HG03442 (cell line): Measurements from ENCODE around the gene NDFIP1.

Source experiments
- ATAC-seq: cut with Tn5 transposase; IDR thresholded peaks from one replicate; pipeline ENCODE4 v1.9.1; 2021; ENCODE audit warnings: mild to moderate bottlenecking, moderate library complexity; ENCODE audit not compliant: unreplicated experiment

NDFIP1 gene

GRCh38 chr5:142091012-142091411 lies 17.6 kb upstream of the NDFIP1 start:
- ATAC-seq, result no peak

DNA sequence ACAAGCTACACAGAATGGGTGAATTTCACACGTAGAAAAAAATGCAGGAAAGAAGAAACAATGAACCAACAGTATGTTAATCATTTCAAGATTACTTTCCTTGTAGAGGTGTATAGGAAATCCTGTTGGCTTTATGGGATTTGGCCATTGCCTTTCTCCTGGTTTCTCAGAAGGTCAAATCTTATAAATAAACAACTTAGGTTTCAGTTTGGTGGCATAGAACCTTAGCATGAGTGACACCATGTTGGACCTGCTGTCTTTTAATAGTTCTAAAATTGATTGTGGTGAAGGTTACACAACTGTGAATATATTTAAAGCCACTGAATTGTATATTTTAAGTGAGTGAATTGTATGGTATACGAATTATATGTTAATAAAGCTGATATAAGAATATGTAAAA lies 16.7 kb upstream of the NDFIP1 start:
- ATAC-seq, result no peak

- no peak for ATAC-seq
These were observed 13.5 kb upstream of the NDFIP1 start for GRCh38 chr5:142095035-142095434.

- no peak for ATAC-seq
These were observed 12.8 kb upstream of the NDFIP1 start for GRCh38 chr5:142095651-142096330.

- ATAC-seq, result no peak
These were observed 12.2 kb upstream of the NDFIP1 start for GRCh38 chr5:142096382-142096781.

- ATAC-seq, result no peak
These were observed 10.9 kb upstream of the NDFIP1 start for GRCh38 chr5:142097681-142098080.

DNA sequence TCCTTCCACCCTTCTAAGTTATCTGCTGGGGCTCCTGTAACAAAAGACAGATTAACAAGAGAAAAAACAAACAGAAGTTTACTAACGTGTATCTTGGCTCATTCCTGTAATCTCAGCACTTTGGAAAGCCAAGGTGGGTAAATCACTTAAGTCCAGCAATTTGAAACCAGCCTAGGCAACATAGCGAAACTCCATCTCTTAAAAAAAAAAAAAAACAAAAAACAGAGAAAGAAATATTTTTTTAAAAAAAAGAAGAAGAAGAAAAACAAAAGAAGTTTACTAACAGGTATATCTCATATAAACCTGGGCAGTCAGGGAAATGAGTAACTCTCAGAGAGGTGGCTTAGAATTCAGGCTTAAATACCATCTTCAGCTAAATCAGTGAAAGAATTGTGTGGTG lies 10.3 kb upstream of the NDFIP1 start:
- no peak for ATAC-seq

DNA sequence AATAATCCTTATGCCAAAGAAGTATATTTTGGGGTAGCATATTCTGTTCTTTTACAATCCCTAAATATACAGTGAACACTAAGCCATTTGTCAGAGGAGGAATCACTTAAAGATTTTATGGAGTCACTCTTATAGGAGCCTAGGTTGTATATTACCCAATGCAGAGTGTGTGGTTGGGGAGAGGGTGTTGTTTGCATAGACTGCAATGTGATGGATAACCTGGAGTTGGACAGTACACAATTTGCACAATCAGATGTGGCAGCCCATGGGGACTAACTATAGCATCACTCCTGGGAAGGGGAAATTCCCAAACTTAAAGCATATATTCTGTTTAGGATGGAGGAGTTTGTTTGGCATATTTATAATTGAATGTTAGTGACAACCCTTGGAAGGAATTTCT lies 9.6 kb upstream of the NDFIP1 start:
- no peak for ATAC-seq

DNA sequence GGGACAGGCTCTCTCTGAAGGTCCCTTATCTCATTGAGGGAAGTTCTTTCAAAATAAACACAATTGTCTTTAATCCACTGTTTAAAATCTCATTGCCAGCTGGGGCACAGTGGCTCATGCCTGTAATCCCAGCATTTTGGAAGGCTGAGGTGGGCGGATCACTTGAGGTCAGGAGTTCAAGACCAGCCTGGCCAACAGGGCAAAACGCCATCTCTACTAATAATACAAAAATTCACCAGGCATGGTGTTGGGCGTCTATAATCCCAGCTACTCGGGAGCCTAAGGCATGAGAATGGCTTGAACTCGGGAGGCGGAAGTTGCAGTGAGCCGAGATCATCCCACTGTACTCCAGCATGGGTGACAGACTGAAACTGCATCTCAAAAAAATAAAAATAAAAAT lies 8.3 kb upstream of the NDFIP1 start:
- no peak for ATAC-seq

DNA sequence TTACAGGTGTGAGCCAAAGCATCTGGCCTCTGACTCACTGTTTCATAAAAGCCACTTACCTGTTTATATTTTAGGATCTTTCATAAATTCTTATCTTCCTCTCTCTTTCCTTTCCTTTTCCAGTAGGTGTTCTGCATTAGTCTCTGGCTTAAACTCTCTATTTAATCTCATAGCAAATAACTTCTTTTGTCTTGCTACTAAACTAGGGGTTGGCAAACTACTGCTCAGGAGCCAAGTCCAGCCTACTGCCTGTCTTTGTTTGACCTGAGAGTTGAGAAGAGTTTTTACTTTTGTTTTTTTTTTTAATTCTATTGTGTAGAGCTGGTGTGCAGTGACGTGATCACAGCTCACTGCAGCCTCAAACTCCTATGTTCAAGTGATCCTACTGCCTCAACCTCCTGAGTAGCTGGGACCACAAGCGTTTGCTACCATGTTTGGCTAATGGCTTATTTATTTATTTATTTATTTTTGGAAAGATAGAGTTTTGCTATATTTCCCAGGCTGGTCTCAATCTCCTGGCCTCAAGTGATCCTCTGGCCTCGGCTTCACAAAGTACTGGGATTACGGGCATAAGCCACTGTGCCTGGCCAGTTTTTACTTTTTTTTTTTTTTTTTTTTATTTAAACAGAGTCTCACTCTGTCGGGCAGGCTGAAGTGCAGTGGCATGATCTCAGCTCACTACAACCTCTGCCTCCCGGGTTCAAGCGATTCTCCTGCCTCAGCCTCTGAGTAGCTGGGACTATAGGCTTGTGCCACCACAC lies 5.4 kb upstream of the NDFIP1 start:
- ATAC-seq, result no peak

GRCh38 chr5:142104491-142104890 lies 4.1 kb upstream of the NDFIP1 start:
- ATAC-seq, result no peak

DNA sequence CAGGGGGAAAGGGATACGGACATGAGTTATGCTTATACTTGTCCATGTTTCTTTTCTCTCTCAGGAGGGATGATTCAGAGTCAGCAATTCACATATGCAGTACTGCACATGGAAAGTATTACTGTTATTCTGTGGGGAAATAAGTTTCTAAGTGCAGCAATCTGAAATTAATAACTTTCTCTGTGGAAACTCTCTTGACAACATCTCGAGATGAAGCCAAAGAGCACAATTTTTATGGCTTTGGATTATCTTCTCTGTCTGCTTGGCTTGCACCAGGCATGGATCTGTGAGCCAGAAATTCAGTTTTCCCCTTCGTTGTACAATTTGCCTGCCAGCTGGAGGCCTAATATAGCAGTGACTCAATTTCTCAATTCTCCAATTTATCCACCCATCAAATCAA lies 2.5 kb upstream of the NDFIP1 start:
- ATAC-seq, result no peak

- no peak for ATAC-seq
These were observed 1.4 kb upstream of the NDFIP1 start for GRCh38 chr5:142107036-142107735.

DNA sequence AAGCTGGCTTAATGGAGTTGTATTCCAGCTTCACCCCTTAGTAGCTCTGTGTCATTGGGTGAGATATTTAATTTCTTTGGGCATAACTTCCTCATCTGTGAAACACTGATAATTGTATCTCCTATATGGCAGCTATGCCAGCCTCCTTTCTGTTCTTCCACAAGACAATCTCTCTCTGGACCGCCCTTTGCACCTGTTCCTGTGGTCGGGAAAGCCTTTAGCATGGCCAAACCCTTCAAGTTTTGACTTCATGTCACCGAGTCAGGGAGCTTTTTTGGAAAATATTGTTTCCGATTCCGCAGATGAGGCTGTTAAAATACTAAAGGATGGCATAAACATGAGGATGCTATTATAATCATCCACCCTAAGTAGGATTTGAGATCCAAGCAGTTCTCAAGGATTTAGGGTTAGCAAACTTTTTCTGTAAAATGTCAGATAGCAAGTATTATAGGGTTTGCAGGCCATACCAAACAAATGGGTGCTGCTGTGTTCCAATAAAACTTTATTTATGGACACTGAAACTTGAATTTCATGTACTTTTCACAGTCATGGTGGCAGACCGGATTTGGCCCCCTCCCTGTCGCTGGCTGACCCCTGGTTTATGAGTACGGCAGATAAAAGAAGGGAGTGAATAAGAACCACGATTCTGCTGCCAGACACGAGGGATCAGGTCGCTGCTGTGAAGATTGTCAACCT lies 695 bp upstream of the NDFIP1 start:
- ATAC-seq, result no peak

DNA sequence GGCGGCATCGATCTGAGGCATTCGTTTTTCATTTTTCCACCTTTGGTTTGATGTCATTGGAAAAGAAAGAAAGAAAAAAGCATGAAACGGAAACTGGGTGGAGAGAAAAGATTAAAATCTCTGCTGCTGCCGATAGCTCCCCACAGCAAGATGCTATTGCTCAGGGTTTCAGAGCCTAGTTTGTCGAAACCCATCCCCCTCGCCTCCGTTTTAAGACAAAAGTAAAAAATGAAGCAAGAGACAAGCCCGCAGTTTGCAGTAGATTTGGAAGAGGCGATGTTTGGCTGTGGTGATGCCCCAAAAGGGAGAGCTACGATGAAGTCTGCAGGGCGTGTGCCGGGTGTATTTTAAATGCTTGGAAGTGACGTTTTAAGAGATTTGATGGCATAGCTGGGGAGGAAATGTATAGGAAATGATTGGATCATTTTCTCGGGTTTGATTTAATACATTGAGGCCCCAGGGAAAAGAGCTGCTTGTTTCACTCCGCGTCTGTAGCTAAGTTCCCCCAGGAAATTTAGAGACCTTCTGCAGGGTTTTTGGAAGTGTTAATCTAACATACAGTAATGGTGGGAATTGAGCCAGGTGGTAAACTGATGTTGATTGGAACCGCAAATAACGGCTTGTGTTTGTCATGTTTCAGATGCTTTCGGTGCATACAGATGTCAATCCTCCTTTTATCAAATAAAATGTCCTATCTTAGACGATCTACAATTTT lies 909 bp downstream of the NDFIP1 start:
- no peak for ATAC-seq

GRCh38 chr5:142110046-142110531 lies 1.5 kb downstream of the NDFIP1 start:
- no peak for ATAC-seq

GRCh38 chr5:142110988-142111687 lies 2.6 kb downstream of the NDFIP1 start:
- no peak for ATAC-seq

GRCh38 chr5:142114687-142115086 lies 6.1 kb downstream of the NDFIP1 start:
- ATAC-seq, result no peak

DNA sequence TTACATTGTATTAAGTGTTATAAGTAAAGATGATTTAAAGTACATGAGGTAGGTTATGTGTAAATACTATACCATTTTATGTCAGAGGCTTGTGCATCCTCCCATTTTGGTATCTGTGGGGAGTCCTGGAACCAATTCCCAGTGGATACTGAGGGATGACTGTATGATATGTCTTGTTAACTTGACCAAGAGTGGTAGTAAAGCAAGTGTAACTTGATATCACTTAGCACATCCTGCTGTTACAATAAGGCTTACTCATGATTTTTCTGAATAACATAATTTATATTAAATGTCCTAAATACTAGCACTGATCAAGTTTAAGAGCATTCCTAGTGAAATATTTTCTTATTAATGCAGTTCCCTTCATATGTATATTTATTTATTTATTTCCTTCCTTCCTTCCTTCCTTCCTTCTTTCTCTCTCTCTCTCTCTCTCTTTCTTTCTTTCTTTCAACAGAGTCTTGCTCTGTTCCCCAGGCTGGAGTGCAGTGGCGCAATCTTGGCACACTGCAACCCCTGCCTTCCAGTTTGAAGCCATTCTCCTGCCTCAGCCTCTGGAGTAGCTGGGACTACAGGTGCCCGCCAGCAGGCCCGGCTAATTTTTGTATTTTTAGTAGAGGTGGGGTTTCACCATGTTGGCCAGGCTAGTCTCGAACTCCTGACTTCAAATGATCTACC lies 7.5 kb downstream of the NDFIP1 start:
- ATAC-seq, result no peak
